Right lobe of liver (tissue), 6 donors: ENCODE results near the gene MYOT. TPM values are rescaled to one million over a fixed set of nuclear protein-coding genes. Genes with fewer than 3 reads are reported as not detected.
"Not testable (repeated sequence)": the region's sequence is repeated elsewhere in the genome, so short reads cannot be mapped to it uniquely, and the experiment has no call there.

Experiments used
- ATAC-seq, 4 donors: fragments of 200-7000 bp; cut with Tn5 transposase; one replicate each; pipeline ENCODE4 v1.9.1; 2020; ENCODE audit warnings: mild to moderate bottlenecking in 4 of 4, moderate library complexity in 4 of 4
- DNase-seq, 3 donors: peaks; one replicate each; pipeline ENCODE4 v3.0.0-alpha.2; 2020
- H3K27ac ChIP-seq, 3 donors: fragments of 200-600 bp; one replicate each; pipeline ENCODE4 v1.8.0; 2022
- H3K27me3 ChIP-seq, 2 donors: fragments of 200-600 bp; one replicate each; pipeline ENCODE4 v1.8.0; 2022
- H3K36me3 ChIP-seq, 4 donors: fragments of 200-600 bp; sonication (generic) in 1 of 4; one replicate each; pipeline versions ENCODE4 v1.5.1 to v1.8.0; 2017 to 2022; ENCODE audit warnings: control low read depth in 1 of 4
- H3K4me1 ChIP-seq, 4 donors: fragments of 200-600 bp; sonication (generic) in 1 of 4; one replicate each; pipeline versions ENCODE4 v1.5.1 to v1.8.0; 2017 to 2022; ENCODE audit warnings: control low read depth in 1 of 4
- H3K4me3 ChIP-seq, 3 donors: fragments of 200-600 bp; one replicate each; pipeline ENCODE4 v1.8.0; 2022
- H3K9me3 ChIP-seq, 4 donors: fragments of 200-600 bp; sonication (generic) in 1 of 4; one replicate each; pipeline versions ENCODE4 v1.5.1 to v1.8.0; 2017 to 2022; ENCODE audit warnings: control low read depth in 1 of 4
- CTCF ChIP-seq, 4 donors: fragments of 200-600 bp in 3 of 4; fragments of 450-650 bp in 1 of 4; IDR thresholded peaks; one replicate each; pipeline versions ENCODE4 v1.5.1 to v1.8.0; 2016 to 2022; ENCODE audit warnings: antibody characterized with exemption in 4 of 4, mild to moderate bottlenecking in 2 of 4
- POLR2A ChIP-seq: fragments of 450-650 bp; IDR thresholded peaks from one replicate; pipeline ENCODE4 v1.6.1; 2017; ENCODE audit warnings: antibody characterized with exemption, mild to moderate bottlenecking
- WGBS: methylation state at CpG from one replicate; pipeline ENCODE4 v1.1.6; 2018; ENCODE audit warnings: low coverage, low lambda C conversion rate; ENCODE audit not compliant: insufficient coverage; ENCODE audit errors: missing lambda C conversion rate; 5-methylcytosine and 5-hydroxymethylcytosine counted together
- intact Hi-C, 2 donors: fragments of 100-400 bp; cut with DNase I; formaldehyde crosslinking; loops; one replicate each; pipeline versions ENCODE4 v1.11.2 to v1.14.1; 2022
- total RNA-seq, 6 experiments: library from RNA; depleted of rRNA in 2 of 6; stranded (reverse); fragments of >200 nt in 2 of 6; fragmentation: NEBNext Ultra II Directional in 3 of 6; extraction: Animal tissue kit (Norgen Biotek cat#: 25700) in 3 of 6; gene quantifications; one replicate each; pipeline versions ENCODE4 v1.1.0 to v1.2.4, GENCODE V29; 2016 to 2023
- donor health status: DM: no; HTN: yes; CAD: no.
- donor health status: DM: no; HTN: no; CAD: no.
- donor health status: DM: no; HTN: no; CAD: no.
- donor health status: DM: no; HTN: yes; CAD: no.
- donor health status: DM: no; HTN: yes; CAD: no.

Gene MYOT
- total RNA-seq, 6 experiments from 2014 or later: 0.31 to 0.88 (median 0.53) TPM; not detected in 1

GRCh38 chr5:137856916-137857862, 10.5 kb upstream of the MYOT start:
- H3K27me3 ChIP-seq: no peaks in the 10 kb centered on the region
- ATAC-seq (peak in 2 of 4 donors; percentile 19 to 30), DNase-seq (no peak)
- H3K27ac ChIP-seq: no peak overlapping the region
- no peaks in the 10 kb centered on the region for H3K36me3 ChIP-seq
- intact Hi-C loops: no loop called here
- H3K9me3 ChIP-seq: no peaks in the 10 kb centered on the region
- WGBS: 88% methylated on average over 5 of the region's 5 CpGs
- peaks cover 0 to 4% (median 2%) of the 10 kb centered on the region in 4 donors for H3K4me1 ChIP-seq
- H3K4me3 ChIP-seq: no peak overlapping the region
- TF ChIP-seq POLR2A (no peak), CTCF (IDR thresholded peaks at IDR 0.05) (no peak)

GRCh38 chr5:137858223-137858916, 9.3 kb upstream of the MYOT start:
- H3K27ac ChIP-seq: no peak overlapping the region
- peaks cover 0 to 4% (median 2%) of the 10 kb centered on the region in 4 donors for H3K4me1 ChIP-seq
- no peaks in the 10 kb centered on the region for H3K36me3 ChIP-seq
- WGBS: 6% methylated on average over 3 of the region's 3 CpGs
- no peak for TF ChIP-seq POLR2A
- TF ChIP-seq CTCF (IDR thresholded peaks at IDR 0.05): no peak
- intact Hi-C loops: no loop called here
- H3K27me3 ChIP-seq: no peaks in the 10 kb centered on the region
- ATAC-seq (peak; percentile 83 to 95 (median 89)), DNase-seq (no peak)
- peak overlapping the region in 1 of 3 donors; percentile 16 for H3K4me3 ChIP-seq
- no peaks in the 10 kb centered on the region for H3K9me3 ChIP-seq

GRCh38 chr5:137858954-137859353, 8.7 kb upstream of the MYOT start:
- DNase-seq: no peak
- no peaks in the 10 kb centered on the region for H3K27me3 ChIP-seq
- no peaks in the 10 kb centered on the region for H3K9me3 ChIP-seq
- 63% methylated on average over 5 of the region's 5 CpGs for WGBS
- H3K4me1 ChIP-seq: peaks cover 0 to 4% (median 2%) of the 10 kb centered on the region in 4 donors
- H3K27ac ChIP-seq: no peak overlapping the region
- H3K36me3 ChIP-seq: no peaks in the 10 kb centered on the region
- intact Hi-C loops: no loop called here
- ATAC-seq: peak; percentile 33 to 76 (median 56)
- no peak overlapping the region for H3K4me3 ChIP-seq
- TF ChIP-seq CTCF (IDR thresholded peaks at IDR 0.05): no peak
- TF ChIP-seq POLR2A: no peak

GRCh38 chr5:137862251-137862650, 5.4 kb upstream of the MYOT start:
- WGBS: 84% methylated on average over 3 of the region's 3 CpGs
- no peaks in the 10 kb centered on the region for H3K9me3 ChIP-seq
- no peaks in the 10 kb centered on the region for H3K36me3 ChIP-seq
- no peak overlapping the region for H3K4me3 ChIP-seq
- intact Hi-C loops: no loop called here
- TF ChIP-seq CTCF (IDR thresholded peaks at IDR 0.05) (no peak), POLR2A (no peak)
- DNase-seq: no peak
- no peak for ATAC-seq
- H3K27me3 ChIP-seq: no peaks in the 10 kb centered on the region
- peaks cover 0 to 4% (median 2%) of the 10 kb centered on the region in 4 donors for H3K4me1 ChIP-seq
- H3K27ac ChIP-seq: no peak overlapping the region

GRCh38 chr5:137863653-137864052, 4.0 kb upstream of the MYOT start:
- ATAC-seq, H3K27ac ChIP-seq, DNase-seq, H3K36me3 ChIP-seq, H3K4me3 ChIP-seq, intact Hi-C loops, H3K27me3 ChIP-seq, H3K9me3 ChIP-seq, H3K4me1 ChIP-seq: not testable (repeated sequence)
- WGBS: 87% methylated on average over 5 of the region's 6 CpGs
